ENCODE results near the gene KBTBD2.
"Not testable (repeated sequence)": the region's sequence is repeated elsewhere in the genome, so short reads cannot be mapped to it uniquely, and the experiment has no call there.

GRCh38 chr7:32916994-32917393 lies 25.4 kb upstream of the KBTBD2 start:
- TF ChIP-seq POLR2A (IDR thresholded peaks at IDR 0.05; ENCODE audit: low read depth, low read length); TAF1 (IDR thresholded peaks at IDR 0.05; ENCODE audit: borderline replicate concordance, low read depth, low read length): not testable (repeated sequence)
